SK-N-SH treated with all-trans-retinoic acid at 6 μM for 48 hours (cell line): ENCODE measurements around the gene OR7C2.

Experiments used
- ATAC-seq: fragments of 200-7000 bp; cut with Tn5 transposase; 3 replicates; pipeline ENCODE4 v1.9.1; 2020; ENCODE audit warnings: mild to moderate bottlenecking, moderate library complexity
- ARNTL ChIP-seq: fragments of 450-650 bp; formaldehyde crosslinking; IDR thresholded peaks from 2 replicates; pipeline ENCODE4 v1.5.0; 2020; ENCODE audit warnings: low read depth, mild to moderate bottlenecking, moderate library complexity, borderline replicate concordance
- BACH2 ChIP-seq: fragments of 250-450 bp; sonication (Bioruptor Pico); IDR thresholded peaks from 2 replicates; pipeline ENCODE4 v1.9.0; 2021; ENCODE audit warnings: mild to moderate bottlenecking, borderline replicate concordance
- CSDC2 ChIP-seq: fragments of 250-450 bp; sonication (Bioruptor Pico); IDR thresholded peaks from 2 replicates; pipeline ENCODE4 v1.5.0; 2020; ENCODE audit warnings: mild to moderate bottlenecking, moderate library complexity
- CSRNP3 ChIP-seq: fragments of 250-450 bp; sonication (Bioruptor Pico); IDR thresholded peaks from 2 replicates; pipeline ENCODE4 v1.5.1; 2021; ENCODE audit warnings: mild to moderate bottlenecking, moderate library complexity
- ESRRG ChIP-seq: fragments of 250-450 bp; sonication (Bioruptor Pico); IDR thresholded peaks from 2 replicates; pipeline ENCODE4 v1.6.1; 2021; ENCODE audit warnings: mild to moderate bottlenecking
- GLIS3 ChIP-seq: fragments of 250-450 bp; sonication (Bioruptor Pico); IDR thresholded peaks from 2 replicates; pipeline ENCODE4 v1.5.0; 2020; ENCODE audit warnings: mild to moderate bottlenecking, moderate library complexity
- OSR1 ChIP-seq: fragments of 250-450 bp; sonication (Bioruptor Pico); IDR thresholded peaks from 2 replicates; pipeline ENCODE4 v1.8.0; 2022; ENCODE audit warnings: moderate library complexity, mild to moderate bottlenecking, inconsistent platforms
- PATZ1 ChIP-seq: fragments of 250-450 bp; sonication (Bioruptor Pico); IDR thresholded peaks from 2 replicates; pipeline ENCODE4 v1.8.0; 2020; ENCODE audit warnings: mild to moderate bottlenecking, moderate library complexity, borderline replicate concordance
- PPARA ChIP-seq: fragments of 250-450 bp; sonication (Bioruptor Pico); IDR thresholded peaks from 2 replicates; pipeline ENCODE4 v1.5.0; 2020; ENCODE audit warnings: mild to moderate bottlenecking, borderline replicate concordance
- RARB ChIP-seq: fragments of 250-450 bp; sonication (Bioruptor Pico); IDR thresholded peaks from 2 replicates; pipeline ENCODE4 v1.8.0; 2021; ENCODE audit warnings: mild to moderate bottlenecking, moderate library complexity
- TCF4 ChIP-seq: fragments of 250-450 bp; sonication (Bioruptor Pico); IDR thresholded peaks from 2 replicates; pipeline ENCODE4 v1.8.0; 2021; ENCODE audit warnings: mild to moderate bottlenecking, moderate library complexity, borderline replicate concordance
- ZC3H10 ChIP-seq: fragments of 250-450 bp; sonication (Bioruptor Pico); IDR thresholded peaks from 2 replicates; pipeline ENCODE4 v1.5.1; 2021; ENCODE audit warnings: mild to moderate bottlenecking, moderate library complexity
- ZFP3 ChIP-seq: fragments of 250-450 bp; sonication (Bioruptor Pico); IDR thresholded peaks from 2 replicates; pipeline ENCODE4 v1.5.0; 2020; ENCODE audit warnings: mild to moderate bottlenecking, moderate library complexity
- ZNF565 ChIP-seq: fragments of 450-650 bp; formaldehyde crosslinking; conservative IDR thresholded peaks from 2 replicates; pipeline ENCODE4 v1.5.0; 2020; ENCODE audit warnings: low read depth, mild to moderate bottlenecking, moderate library complexity
- ZNF8 ChIP-seq: fragments of 450-650 bp; formaldehyde crosslinking; IDR thresholded peaks from 2 replicates; pipeline ENCODE4 v1.5.0; 2020; ENCODE audit warnings: mild to moderate bottlenecking, moderate library complexity
- TF ChIP-seq, protein P1 (sequence below): fragments of 250-450 bp; sonication (Bioruptor Pico); IDR thresholded peaks from 2 replicates; pipeline ENCODE4 v1.5.1; 2020; ENCODE audit warnings: low read depth, mild to moderate bottlenecking, moderate library complexity
- TF ChIP-seq, protein P2 (sequence below): fragments of 250-450 bp; sonication (Bioruptor Pico); IDR thresholded peaks from 2 replicates; pipeline ENCODE4 v1.8.0; 2021; ENCODE audit warnings: low read depth, mild to moderate bottlenecking, moderate library complexity, borderline replicate concordance

OR7C2 gene

GRCh38 chr19:14959263-14959662 lies 18.0 kb downstream of the OR7C2 start (continued):
- TF ChIP-seq RARB (CRISPR knock-in tag) (no peak), ZNF565 (CRISPR knock-in tag) (no peak), ZNF8 (CRISPR knock-in tag) (no peak)
- TF ChIP-seq, protein P1, sequence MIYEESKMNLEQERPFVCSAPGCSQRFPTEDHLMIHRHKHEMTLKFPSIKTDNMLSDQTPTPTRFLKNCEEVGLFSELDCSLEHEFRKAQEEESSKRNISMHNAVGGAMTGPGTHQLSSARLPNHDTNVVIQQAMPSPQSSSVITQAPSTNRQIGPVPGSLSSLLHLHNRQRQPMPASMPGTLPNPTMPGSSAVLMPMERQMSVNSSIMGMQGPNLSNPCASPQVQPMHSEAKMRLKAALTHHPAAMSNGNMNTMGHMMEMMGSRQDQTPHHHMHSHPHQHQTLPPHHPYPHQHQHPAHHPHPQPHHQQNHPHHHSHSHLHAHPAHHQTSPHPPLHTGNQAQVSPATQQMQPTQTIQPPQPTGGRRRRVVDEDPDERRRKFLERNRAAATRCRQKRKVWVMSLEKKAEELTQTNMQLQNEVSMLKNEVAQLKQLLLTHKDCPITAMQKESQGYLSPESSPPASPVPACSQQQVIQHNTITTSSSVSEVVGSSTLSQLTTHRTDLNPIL (CRISPR knock-in tag) = no peak
- TF ChIP-seq, protein P2, sequence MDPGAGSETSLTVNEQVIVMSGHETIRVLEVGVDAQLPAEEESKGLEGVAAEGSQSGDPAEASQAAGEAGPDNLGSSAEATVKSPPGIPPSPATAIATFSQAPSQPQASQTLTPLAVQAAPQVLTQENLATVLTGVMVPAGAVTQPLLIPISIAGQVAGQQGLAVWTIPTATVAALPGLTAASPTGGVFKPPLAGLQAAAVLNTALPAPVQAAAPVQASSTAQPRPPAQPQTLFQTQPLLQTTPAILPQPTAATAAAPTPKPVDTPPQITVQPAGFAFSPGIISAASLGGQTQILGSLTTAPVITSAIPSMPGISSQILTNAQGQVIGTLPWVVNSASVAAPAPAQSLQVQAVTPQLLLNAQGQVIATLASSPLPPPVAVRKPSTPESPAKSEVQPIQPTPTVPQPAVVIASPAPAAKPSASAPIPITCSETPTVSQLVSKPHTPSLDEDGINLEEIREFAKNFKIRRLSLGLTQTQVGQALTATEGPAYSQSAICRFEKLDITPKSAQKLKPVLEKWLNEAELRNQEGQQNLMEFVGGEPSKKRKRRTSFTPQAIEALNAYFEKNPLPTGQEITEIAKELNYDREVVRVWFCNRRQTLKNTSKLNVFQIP (CRISPR knock-in tag) = no peak

DNA sequence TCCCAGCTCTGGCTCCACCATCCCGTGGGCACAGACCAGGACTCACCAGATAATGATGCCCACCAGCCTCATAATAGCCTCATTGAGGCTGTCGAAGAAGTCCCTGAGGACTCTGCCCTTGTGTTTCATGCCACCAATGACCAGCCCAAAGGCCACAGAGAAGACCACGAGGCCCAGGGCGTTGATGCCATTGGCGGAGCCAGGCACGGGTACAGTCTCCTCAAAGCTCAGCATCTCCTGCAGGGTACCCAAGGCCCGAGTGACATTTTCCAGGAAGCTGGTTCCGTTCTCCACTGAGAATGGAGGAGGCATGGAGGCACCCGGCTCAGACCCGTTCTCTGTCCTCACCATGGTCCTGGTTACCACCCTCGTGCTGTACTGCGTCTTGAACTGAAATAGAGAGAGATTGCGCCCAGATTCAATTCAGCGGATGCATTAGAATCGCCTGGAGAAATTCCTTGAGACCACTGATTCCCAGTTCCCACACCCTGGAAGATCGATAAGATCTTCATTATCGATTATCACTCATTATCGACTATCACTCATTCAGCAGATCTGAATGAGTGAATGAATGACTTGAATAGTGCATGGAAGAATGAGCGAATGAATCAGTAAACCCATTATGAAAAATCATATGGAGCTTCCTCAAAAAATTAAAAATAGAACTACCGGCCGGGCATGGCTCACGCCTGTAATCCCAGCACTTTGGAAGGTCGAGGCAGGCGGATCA lies 20.8 kb downstream of the OR7C2 start:
- TF ChIP-seq ZC3H10 (CRISPR knock-in tag) (no peak), OSR1 (CRISPR knock-in tag) (no peak), ARNTL (CRISPR knock-in tag) (no peak), ESRRG (CRISPR knock-in tag) (no peak), CSDC2 (no peak), CSRNP3 (CRISPR knock-in tag) (no peak)
- TF ChIP-seq, protein P2 (CRISPR knock-in tag) = no peak
- ATAC-seq = no peak

GRCh38 chr19:14968247-14968646 lies 27.0 kb downstream of the OR7C2 start:
- no peak for ATAC-seq
- TF ChIP-seq ZC3H10 (CRISPR knock-in tag) (no peak), ZNF565 (CRISPR knock-in tag) (no peak), PPARA (CRISPR knock-in tag) (no peak), RARB (CRISPR knock-in tag) (no peak), CSDC2 (no peak), ARNTL (CRISPR knock-in tag) (no peak), ESRRG (CRISPR knock-in tag) (no peak), TCF4 (CRISPR knock-in tag) (no peak), PATZ1 (no peak), CSRNP3 (CRISPR knock-in tag) (no peak), ZFP3 (CRISPR knock-in tag) (no peak), BACH2 (CRISPR knock-in tag) (no peak), GLIS3 (CRISPR knock-in tag) (no peak)
- TF ChIP-seq, protein P2 (CRISPR knock-in tag) = no peak
- TF ChIP-seq, all 23 proteins: peak for 0
